HepG2 (cell line): ENCODE measurements around the gene GFER. TPM values are rescaled to one million over a fixed set of nuclear protein-coding genes. Genes with fewer than 3 reads are reported as not detected.

ENCODE experiments used
- ARNTL ChIP-seq: sonication (generic); formaldehyde crosslinking; IDR thresholded peaks from 2 replicates; pipeline ENCODE4 v1.4.0; 2020; ENCODE audit warnings: mild to moderate bottlenecking, missing genetic modification reagents
- FOXP1 ChIP-seq, 2 experiments: fragments of 450-650 bp in 1 of 2; IDR thresholded peaks; 2 replicates each; pipeline ENCODE4 v1.6.1; 2017 to 2018; ENCODE audit warnings: antibody characterized with exemption in 1 of 2
- MLLT10 ChIP-seq: sonication (generic); formaldehyde crosslinking; IDR thresholded peaks from 2 replicates; pipeline ENCODE4 v1.4.0; 2020; ENCODE audit warnings: missing genetic modification reagents
- MTA3 ChIP-seq: sonication (generic); formaldehyde crosslinking; IDR thresholded peaks from 2 replicates; pipeline ENCODE4 v1.4.0; 2020; ENCODE audit warnings: missing genetic modification reagents
- RXRB ChIP-seq: IDR thresholded peaks from 2 replicates; pipeline ENCODE4 v1.6.1; 2016; ENCODE audit warnings: borderline replicate concordance, missing genetic modification reagents, missing compliant biosample characterization
- SALL2 ChIP-seq: sonication (generic); formaldehyde crosslinking; IDR thresholded peaks from 2 replicates; pipeline ENCODE4 v1.8.1; 2023; ENCODE audit warnings: mild to moderate bottlenecking, missing genetic modification reagents, inconsistent platforms
- SKI ChIP-seq: fragments of 450-650 bp; IDR thresholded peaks from one replicate; pipeline ENCODE4 v1.6.1; 2018; ENCODE audit warnings: mild to moderate bottlenecking; ENCODE audit not compliant: partially characterized antibody
- SRY ChIP-seq: sonication (generic); formaldehyde crosslinking; IDR thresholded peaks from 2 replicates; pipeline ENCODE4 v1.8.0; 2022; ENCODE audit warnings: mild to moderate bottlenecking, missing genetic modification reagents
- TMF1 ChIP-seq: sonication (generic); formaldehyde crosslinking; IDR thresholded peaks from 2 replicates; pipeline ENCODE4 v1.8.1; 2022; ENCODE audit warnings: low read depth, missing genetic modification reagents
- UBTF ChIP-seq: sonication (generic); formaldehyde crosslinking; IDR thresholded peaks from 2 replicates; pipeline ENCODE4 v1.4.0; 2020; ENCODE audit warnings: mild to moderate bottlenecking, missing genetic modification reagents
- ZBTB7B ChIP-seq: sonication (generic); formaldehyde crosslinking; IDR thresholded peaks from 2 replicates; pipeline ENCODE4 v1.4.0; 2020; ENCODE audit warnings: missing genetic modification reagents
- ZMYM2 ChIP-seq: sonication (generic); formaldehyde crosslinking; IDR thresholded peaks from 2 replicates; pipeline ENCODE4 v1.8.0; 2022; ENCODE audit warnings: mild to moderate bottlenecking, missing genetic modification reagents
- ZNF230 ChIP-seq: sonication (generic); formaldehyde crosslinking; IDR thresholded peaks from 2 replicates; pipeline ENCODE4 v1.4.0; 2020; ENCODE audit warnings: mild to moderate bottlenecking, missing genetic modification reagents
- ZNF3 ChIP-seq: IDR thresholded peaks from 2 replicates; pipeline ENCODE4 v1.7.0; 2017; ENCODE audit warnings: inconsistent platforms
- ZNF678 ChIP-seq: sonication (generic); formaldehyde crosslinking; IDR thresholded peaks from 2 replicates; pipeline ENCODE4 v1.4.0; 2020; ENCODE audit warnings: mild to moderate bottlenecking, missing genetic modification reagents
- ZZZ3 ChIP-seq: sonication (generic); formaldehyde crosslinking; IDR thresholded peaks from 2 replicates; pipeline ENCODE4 v1.4.0; 2020; ENCODE audit warnings: missing genetic modification reagents, mild to moderate bottlenecking, borderline replicate concordance
- polyA plus RNA-seq, 8 experiments: library from polyadenylated mRNA; depleted of rRNA in 3 of 8; stranded (reverse) in 7 of 8; unstranded in 1 of 8; fragments of >200 nt; fragmentation: Illumina TruSeq in 4 of 8; extraction: Trizol in 4 of 8; gene quantifications; 2 replicates each; pipeline versions ENCODE4 v1.2.1 to v1.2.3, GENCODE V29; 2011 to 2016; ENCODE audit warnings: low read depth in 4 of 8, missing spikeins in 1 of 8, mixed read lengths in 1 of 8; ENCODE audit not compliant: insufficient read depth in 1 of 8
- total RNA-seq, 5 experiments: library from RNA; depleted of rRNA; stranded (reverse); fragments of >200 nt; fragmentation: Illumina TruSeq; extraction: Trizol; gene quantifications; 2 replicates each; pipeline ENCODE4 v1.2.3, GENCODE V29; 2016; ENCODE audit warnings: low read depth in 1 of 5
- TF ChIP-seq, protein P1 (sequence below): sonication (generic); formaldehyde crosslinking; IDR thresholded peaks from 2 replicates; pipeline ENCODE4 v1.5.0; 2020; ENCODE audit warnings: missing genetic modification reagents, mild to moderate bottlenecking, borderline replicate concordance
- TF ChIP-seq, protein P2 (sequence below): sonication (generic); formaldehyde crosslinking; IDR thresholded peaks from 2 replicates; pipeline ENCODE4 v1.5.1; 2020; ENCODE audit warnings: missing genetic modification reagents, mild to moderate bottlenecking, borderline replicate concordance
- TF ChIP-seq, protein P3 (sequence below): sonication (generic); formaldehyde crosslinking; IDR thresholded peaks from 2 replicates; pipeline ENCODE4 v1.4.0; 2020; ENCODE audit warnings: missing genetic modification reagents, borderline replicate concordance
- TF ChIP-seq, protein P4 (sequence below): sonication (generic); formaldehyde crosslinking; IDR thresholded peaks from 2 replicates; pipeline ENCODE4 v1.5.1; 2020; ENCODE audit warnings: missing genetic modification reagents, mild to moderate bottlenecking, borderline replicate concordance

GFER gene
- total and polyA plus RNA-seq, 2 of the 13 experiments (the other 11 are each of a cell fraction or from before 2014, with no cell fraction given), result 28.6 to 71.7 TPM

DNA sequence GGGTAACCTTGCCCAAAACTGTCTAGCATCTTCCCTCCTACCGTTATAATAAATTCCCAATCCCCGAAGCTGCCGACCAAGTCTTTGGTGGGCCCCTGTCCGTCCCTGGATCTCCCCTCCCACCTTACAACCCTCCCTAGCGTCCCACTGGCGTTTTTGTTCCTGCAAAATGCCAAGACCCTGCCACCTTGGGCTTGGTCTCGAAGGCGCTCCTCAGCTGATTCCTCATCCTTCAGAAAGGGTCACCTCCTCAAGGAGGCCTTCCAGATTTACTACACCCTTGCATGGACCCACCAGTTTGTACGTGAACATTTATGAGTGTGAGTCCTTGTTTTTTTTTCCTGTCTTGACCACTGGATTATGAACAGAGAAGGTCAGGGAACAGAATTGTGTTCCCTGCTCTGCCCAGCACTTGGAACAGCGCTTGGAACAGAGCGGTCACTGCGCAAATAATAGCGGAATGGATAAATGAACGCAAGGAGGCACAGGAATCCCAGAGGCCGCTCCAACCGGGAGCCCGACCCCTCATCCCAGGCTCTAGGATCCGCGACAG lies 926 bp upstream of the GFER start (continued):
- TF ChIP-seq, protein P1, sequence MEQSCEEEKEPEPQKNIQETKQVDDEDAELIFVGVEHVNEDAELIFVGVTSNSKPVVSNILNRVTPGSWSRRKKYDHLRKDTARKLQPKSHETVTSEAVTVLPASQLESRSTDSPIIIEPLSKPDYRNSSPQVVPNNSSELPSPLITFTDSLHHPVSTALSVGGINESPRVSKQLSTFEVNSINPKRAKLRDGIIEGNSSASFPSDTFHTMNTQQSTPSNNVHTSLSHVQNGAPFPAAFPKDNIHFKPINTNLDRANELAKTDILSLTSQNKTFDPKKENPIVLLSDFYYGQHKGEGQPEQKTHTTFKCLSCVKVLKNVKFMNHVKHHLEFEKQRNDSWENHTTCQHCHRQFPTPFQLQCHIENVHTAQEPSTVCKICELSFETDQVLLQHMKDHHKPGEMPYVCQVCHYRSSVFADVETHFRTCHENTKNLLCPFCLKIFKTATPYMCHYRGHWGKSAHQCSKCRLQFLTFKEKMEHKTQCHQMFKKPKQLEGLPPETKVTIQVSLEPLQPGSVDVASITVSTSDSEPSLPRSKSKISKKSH (CRISPR knock-in tag), result no peak
- TF ChIP-seq SALL2 (CRISPR knock-in tag) (no peak), ZNF678 (CRISPR knock-in tag) (0 out of 2 replicates have a peak, but pooled peaks have one; percentile 25), ZNF230 (CRISPR knock-in tag) (peak; percentile 53; the same call in 1 of the 2 replicates), ARNTL (0 out of 2 replicates have a peak, but pooled peaks have one; percentile 16), ZZZ3 (CRISPR knock-in tag) (no peak), ZBTB7B (CRISPR knock-in tag) (no peak), MLLT10 (CRISPR knock-in tag) (no peak), FOXP1 (IDR thresholded peaks at IDR 0.05) (no peak), FOXP1 (CRISPR knock-in tag; IDR thresholded peaks at IDR 0.05) (no peak), UBTF (CRISPR knock-in tag) (no peak), MTA3 (CRISPR knock-in tag) (no peak), SKI (no peak), ZMYM2 (CRISPR knock-in tag) (0 out of 2 replicates have a peak, but pooled peaks have one; percentile 66), SRY (CRISPR knock-in tag) (peak; percentile 29; the same call in 1 of the 2 replicates), TMF1 (CRISPR knock-in tag) (0 out of 2 replicates have a peak, but pooled peaks have one; percentile 41), ZNF3 (CRISPR knock-in tag) (peak; percentile 71), RXRB (CRISPR knock-in tag) (no peak)
- TF ChIP-seq, protein P2, sequence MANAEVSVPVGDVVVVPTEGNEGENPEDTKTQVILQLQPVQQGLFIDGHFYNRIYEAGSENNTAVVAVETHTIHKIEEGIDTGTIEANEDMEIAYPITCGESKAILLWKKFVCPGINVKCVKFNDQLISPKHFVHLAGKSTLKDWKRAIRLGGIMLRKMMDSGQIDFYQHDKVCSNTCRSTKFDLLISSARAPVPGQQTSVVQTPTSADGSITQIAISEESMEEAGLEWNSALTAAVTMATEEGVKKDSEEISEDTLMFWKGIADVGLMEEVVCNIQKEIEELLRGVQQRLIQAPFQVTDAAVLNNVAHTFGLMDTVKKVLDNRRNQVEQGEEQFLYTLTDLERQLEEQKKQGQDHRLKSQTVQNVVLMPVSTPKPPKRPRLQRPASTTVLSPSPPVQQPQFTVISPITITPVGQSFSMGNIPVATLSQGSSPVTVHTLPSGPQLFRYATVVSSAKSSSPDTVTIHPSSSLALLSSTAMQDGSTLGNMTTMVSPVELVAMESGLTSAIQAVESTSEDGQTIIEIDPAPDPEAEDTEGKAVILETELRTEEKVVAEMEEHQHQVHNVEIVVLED (CRISPR knock-in tag), result no peak
- TF ChIP-seq, protein P3, sequence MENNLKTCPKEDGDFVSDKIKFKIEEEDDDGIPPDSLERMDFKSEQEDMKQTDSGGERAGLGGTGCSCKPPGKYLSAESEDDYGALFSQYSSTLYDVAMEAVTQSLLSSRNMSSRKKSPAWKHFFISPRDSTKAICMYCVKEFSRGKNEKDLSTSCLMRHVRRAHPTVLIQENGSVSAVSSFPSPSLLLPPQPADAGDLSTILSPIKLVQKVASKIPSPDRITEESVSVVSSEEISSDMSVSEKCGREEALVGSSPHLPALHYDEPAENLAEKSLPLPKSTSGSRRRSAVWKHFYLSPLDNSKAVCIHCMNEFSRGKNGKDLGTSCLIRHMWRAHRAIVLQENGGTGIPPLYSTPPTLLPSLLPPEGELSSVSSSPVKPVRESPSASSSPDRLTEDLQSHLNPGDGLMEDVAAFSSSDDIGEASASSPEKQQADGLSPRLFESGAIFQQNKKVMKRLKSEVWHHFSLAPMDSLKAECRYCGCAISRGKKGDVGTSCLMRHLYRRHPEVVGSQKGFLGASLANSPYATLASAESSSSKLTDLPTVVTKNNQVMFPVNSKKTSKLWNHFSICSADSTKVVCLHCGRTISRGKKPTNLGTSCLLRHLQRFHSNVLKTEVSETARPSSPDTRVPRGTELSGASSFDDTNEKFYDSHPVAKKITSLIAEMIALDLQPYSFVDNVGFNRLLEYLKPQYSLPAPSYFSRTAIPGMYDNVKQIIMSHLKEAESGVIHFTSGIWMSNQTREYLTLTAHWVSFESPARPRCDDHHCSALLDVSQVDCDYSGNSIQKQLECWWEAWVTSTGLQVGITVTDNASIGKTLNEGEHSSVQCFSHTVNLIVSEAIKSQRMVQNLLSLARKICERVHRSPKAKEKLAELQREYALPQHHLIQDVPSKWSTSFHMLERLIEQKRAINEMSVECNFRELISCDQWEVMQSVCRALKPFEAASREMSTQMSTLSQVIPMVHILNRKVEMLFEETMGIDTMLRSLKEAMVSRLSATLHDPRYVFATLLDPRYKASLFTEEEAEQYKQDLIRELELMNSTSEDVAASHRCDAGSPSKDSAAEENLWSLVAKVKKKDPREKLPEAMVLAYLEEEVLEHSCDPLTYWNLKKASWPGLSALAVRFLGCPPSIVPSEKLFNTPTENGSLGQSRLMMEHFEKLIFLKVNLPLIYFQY, result no peak
- TF ChIP-seq, protein P4, sequence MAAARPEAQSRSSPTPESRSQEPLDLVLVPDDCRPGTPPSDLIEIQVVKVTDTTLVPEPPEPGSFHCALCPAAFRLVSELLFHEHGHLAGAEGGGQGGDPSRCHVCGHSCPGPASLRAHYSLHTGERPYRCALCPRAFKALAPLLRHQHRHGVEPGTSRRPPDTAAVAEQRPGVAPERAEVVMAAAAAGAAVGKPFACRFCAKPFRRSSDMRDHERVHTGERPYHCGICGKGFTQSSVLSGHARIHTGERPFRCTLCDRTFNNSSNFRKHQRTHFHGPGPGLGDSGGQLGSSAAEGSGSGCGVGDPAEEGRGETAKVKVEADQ (CRISPR knock-in tag), result no peak
